GM23248 (cell line): ENCODE data around the gene HCN2.

Source experiments
- EZH2 ChIP-seq: fragments of 200-600 bp; sonication (generic); IDR thresholded peaks from 2 replicates; pipeline ENCODE4 v1.6.1; 2018; ENCODE audit warnings: antibody characterized with exemption, mild to moderate bottlenecking; ENCODE audit not compliant: insufficient read depth, poor library complexity, severe bottlenecking
- EZH2phosphoT487 ChIP-seq: fragments of 200-600 bp; sonication (generic); IDR thresholded peaks from 2 replicates; pipeline ENCODE4 v1.6.1; 2018; ENCODE audit warnings: antibody characterized with exemption, moderate library complexity, mild to moderate bottlenecking, low read depth; ENCODE audit not compliant: insufficient read depth

DNA sequence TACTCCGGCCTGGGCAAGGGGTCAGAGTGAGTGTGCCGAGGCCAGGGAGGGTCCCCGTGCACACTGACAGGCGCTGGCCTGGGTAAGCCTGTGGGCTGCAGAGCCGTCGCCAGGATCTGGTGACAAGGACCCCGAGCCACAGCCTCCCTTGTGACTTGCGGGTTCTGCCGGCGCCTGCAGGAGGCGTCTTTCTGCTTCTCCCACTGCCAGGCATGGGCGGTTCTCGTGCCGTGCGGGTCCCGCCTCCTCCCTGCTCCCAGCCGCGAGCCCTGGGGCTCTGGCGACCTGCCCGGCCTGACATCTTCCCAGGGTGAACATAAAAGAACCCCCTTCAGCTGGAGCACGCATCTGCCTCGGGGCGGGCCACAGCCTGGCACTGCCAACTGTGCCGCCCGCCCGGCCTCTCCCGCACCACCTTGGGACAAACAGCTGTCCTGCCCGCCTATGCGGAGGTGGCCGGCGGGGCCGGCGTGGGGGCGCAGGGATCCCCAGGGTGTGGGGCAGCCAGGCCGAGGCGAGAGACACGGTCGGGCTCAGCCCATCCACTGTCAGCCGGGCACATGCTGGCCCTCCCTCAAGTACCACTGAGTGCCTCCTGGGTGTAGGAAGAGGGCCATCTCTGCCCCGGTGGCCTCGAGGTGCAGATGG lies 1.5 kb upstream of the HCN2 start:
- TF ChIP-seq EZH2 (no peak), EZH2phosphoT487 (no peak)
